ENCODE measurements around the gene KRTAP4-1.

DNA sequence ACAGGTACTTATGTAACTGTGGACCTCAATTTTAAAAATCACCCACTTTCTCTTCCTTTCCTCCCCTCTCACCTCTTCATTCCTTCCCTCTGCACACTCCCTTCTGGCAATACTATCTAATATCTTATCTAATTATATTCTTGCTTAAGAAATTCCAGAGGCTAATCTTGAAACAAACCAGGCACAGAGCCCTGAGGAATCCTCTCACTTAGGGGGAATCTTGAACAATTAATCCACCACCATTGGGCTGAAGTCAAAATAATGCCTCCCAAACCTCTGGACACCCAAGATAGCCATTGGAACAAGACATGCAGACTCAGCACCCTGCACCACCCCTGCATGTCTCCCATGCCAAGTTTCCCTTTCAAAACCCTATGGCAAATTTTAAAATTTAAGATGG lies 43.4 kb downstream of the KRTAP4-1 start:
- TF ChIP-seq CTCF (IDR thresholded peaks at IDR 0.05; ENCODE audit: low read depth, low read length, poor library complexity, severe bottlenecking) (no peak), EZH2phosphoT487 (IDR thresholded peaks at IDR 0.05; ENCODE audit: borderline replicate concordance, low read length) (no peak)

Measured in DOHH2 (cell line).